Measurements from ENCODE around the gene TEX44. TPM values are rescaled to one million over a fixed set of nuclear protein-coding genes. Genes with fewer than 3 reads are reported as not detected.

The TEX44 gene
- total RNA-seq, 2 experiments from 2014 or later = not detected

DNA sequence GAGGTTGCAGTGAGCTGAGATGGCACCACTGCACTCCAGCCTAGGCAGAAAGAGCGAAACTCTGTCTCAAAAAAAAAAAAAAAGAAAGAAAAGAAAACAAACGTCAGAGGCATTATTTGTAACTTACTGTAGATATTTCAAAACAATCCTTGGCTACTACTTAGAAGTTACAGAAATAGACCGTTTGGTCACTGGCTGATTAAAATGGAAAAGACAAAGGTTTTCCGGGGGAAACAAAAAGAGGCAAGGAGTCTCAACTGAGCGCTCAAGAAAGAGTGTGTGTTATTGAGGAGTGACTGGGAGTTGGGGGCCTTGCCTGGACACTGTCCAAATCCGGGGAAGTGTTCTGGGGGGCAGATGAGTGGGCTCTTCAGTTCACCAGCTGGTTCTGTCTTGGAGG, 47.6 kb downstream of the TEX44 start:
- POLR2A ChIA-PET = interaction anchor here (1.1 kb wide), 1 partner anchor 27 kb away, joined by 3 read pairs; no protein-coding TSS in a partner anchor
- Mint-ChIP-seq H3K27me3 (no peaks in the 10 kb centered on the region), H3K4me1 (peaks cover 11% of the 10 kb centered on the region), H3K9me3 (no peaks in the 10 kb centered on the region), H3K4me3 (no peak overlapping the region), H3K36me3 (no peaks in the 10 kb centered on the region), H3K27ac (peak overlapping the region; percentile 26)
- ATAC-seq (ENCODE audit: low read depth) (no peak), DNase-seq (no peak)

- ATAC-seq (ENCODE audit: low read depth) (no peak), DNase-seq (no peak)
- Mint-ChIP-seq H3K4me3 (no peak overlapping the region), H3K9me3 (no peaks in the 10 kb centered on the region), H3K36me3 (no peaks in the 10 kb centered on the region), H3K4me1 (peaks cover 11% of the 10 kb centered on the region), H3K27ac (no peak overlapping the region), H3K27me3 (no peaks in the 10 kb centered on the region)
- POLR2A ChIA-PET = interaction anchor here (1.1 kb wide), 1 partner anchor 27 kb away, joined by 3 read pairs; no protein-coding TSS in a partner anchor
Observed at GRCh38 chr2:231640641-231641111, 48.0 kb downstream of the TEX44 start.

DNA sequence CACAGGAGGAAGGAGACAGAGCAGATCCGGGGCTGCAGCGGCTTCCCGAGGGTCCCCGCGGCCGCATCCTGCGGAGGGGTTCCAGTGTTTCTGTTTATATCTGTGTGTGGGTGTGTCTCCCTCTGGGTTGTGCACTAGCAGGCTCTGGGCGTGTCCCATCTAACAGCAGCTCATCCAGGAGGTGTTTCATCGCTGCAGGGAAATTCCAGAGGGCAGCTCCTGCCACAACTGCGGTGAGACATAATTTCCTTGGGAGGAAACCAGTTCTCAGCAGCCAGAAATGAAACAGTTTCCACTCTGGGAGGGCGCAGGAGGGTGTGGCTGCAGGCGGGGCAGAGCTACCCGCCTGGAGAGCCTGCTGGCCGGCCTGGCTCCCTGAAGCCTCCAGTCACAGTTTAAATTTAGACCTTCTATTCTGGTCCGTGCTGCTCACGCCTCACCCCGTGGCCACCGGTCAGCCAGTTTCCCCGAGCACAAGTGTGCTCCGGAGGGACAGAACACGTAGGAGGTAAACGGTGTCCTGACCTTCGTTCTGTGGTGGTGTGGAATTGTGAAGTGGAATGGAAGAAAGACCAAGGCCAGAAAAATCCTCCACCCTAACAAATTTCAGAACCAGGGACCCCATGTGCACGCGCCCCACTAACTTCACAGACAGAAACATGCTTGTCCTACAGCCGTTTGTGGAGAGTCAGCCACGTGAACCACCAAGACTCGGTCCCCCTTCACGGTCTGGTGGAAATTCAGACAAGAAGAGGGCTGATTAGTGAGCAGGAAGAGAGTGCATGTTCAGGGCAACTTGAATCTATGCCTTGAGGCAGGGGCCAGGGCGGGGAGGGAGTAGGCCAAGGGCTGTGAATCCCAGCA, 50.2 kb downstream of the TEX44 start:
- Mint-ChIP-seq H3K4me3 (peak overlapping the region; percentile 80), H3K27ac (peak overlapping the region; percentile 87), H3K4me1 (peaks cover 11% of the 10 kb centered on the region), H3K9me3 (no peaks in the 10 kb centered on the region), H3K27me3 (peaks cover 3% of the 10 kb centered on the region), H3K36me3 (no peaks in the 10 kb centered on the region)
- ATAC-seq (ENCODE audit: low read depth) (peak; percentile 87), DNase-seq (peak; percentile 59)
- POLR2A ChIA-PET = interaction anchor here (0.6 to 2.7 kb wide), 8 partner anchors 9 to 67 kb away, joined by 3 to 22 read pairs (median 3); partner anchors contain the start of gene PTMA

DNA sequence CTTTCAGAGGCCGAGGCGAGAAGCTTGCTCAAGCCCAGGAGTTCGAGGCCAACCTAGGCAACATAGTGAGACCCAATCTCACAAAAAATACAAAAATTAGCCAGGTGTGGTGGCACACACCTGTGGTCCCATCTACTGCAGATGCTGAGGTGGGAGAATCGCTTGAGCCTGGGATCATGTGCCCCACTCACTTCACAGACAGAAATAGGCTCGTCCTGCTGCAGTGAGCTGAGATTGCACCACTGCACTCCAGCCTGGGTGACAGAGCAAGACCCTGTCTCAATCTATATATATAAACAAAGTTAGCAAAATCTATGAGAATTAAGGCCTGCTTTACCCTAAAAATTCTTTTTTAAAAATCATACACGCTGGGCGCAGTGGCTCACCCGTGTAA, 50.8 kb downstream of the TEX44 start:
- Mint-ChIP-seq H3K27me3 (peaks cover 3% of the 10 kb centered on the region), H3K9me3 (no peaks in the 10 kb centered on the region), H3K36me3 (no peaks in the 10 kb centered on the region), H3K27ac (no peak overlapping the region), H3K4me3 (no peak overlapping the region), H3K4me1 (peaks cover 11% of the 10 kb centered on the region)
- ATAC-seq (ENCODE audit: low read depth) (no peak), DNase-seq (no peak)
- POLR2A ChIA-PET = interaction anchor here (1.0 to 2.7 kb wide), 2 partner anchors 30 to 65 kb away, joined by 4 to 22 read pairs; partner anchors contain the start of gene PTMA

Other genes starting within 250 kb of the TEX44 start
- under 1 TPM; 0.37 to 0.42 TPM for gene B3GNT7, start 197.2 kb upstream of the TEX44 start, total RNA-seq
- 100 to 1,000 TPM; 461 to 462 TPM for gene NCL, start 128.4 kb upstream of the TEX44 start, total RNA-seq
- gene NMUR1, start 62.4 kb upstream of the TEX44 start, total RNA-seq = under 1 TPM; 0.89 to 0.94 TPM
- 1,000 to 10,000 TPM; 1,404 to 1,416 TPM for gene PTMA, start 115.7 kb downstream of the TEX44 start, total RNA-seq
- 10 to 100 TPM; 34.1 TPM for gene PDE6D, start 188.4 kb downstream of the TEX44 start, total RNA-seq
- 10 to 100 TPM; 43.8 to 48.0 TPM for gene COPS7B, start 193.6 kb downstream of the TEX44 start, total RNA-seq